ENCODE data around the gene IST1. TPM values are rescaled to one million over a fixed set of nuclear protein-coding genes. Genes with fewer than 3 reads are reported as not detected.

The IST1 gene
- polyA plus RNA-seq = 100 to 1,000 TPM in 2 of 3 donors, 10 to 100 TPM in 1; 98.3 to 171 (median 141) TPM

- peak; percentile 97 to 98 (median 97) for DNase-seq
- Mint-ChIP-seq H3K4me1 (peaks cover 36 to 43% of the 10 kb centered on the region in 2 donors), H3K9me3 (no peaks in the 10 kb centered on the region), H3K36me3 (no peaks in the 10 kb centered on the region), H3K4me3 (peak within 1 kb of the TSS; percentile 95 to 98 (median 97)), H3K27me3 (ENCODE audit: low read depth in 3 of 3) (peaks cover 9 to 20% (median 17%) of the 10 kb centered on the region in 3 donors), H3K27ac (peak within 1 kb of the TSS; percentile 94 to 98 (median 97))
Observed at GRCh38 chr16:71894921-71895678, at the start of gene IST1. Gene IST1 (plus strand): TSS chr16:71895531. CDS start chr16:71915641, 20,110 bp downstream.

- H3K4me3 Mint-ChIP-seq = peak within 1 kb of the TSS; percentile 90 to 92 (median 91)
- H3K9me3 Mint-ChIP-seq = no peaks in the 10 kb centered on the region
- DNase-seq = peak; percentile 93 to 94 (median 94)
- H3K27ac Mint-ChIP-seq = peak within 1 kb of the TSS; percentile 91 to 96 (median 94)
- H3K27me3 Mint-ChIP-seq (ENCODE audit: low read depth in 3 of 3) = peaks cover 8 to 14% (median 9%) of the 10 kb centered on the region in 3 donors
- H3K4me1 Mint-ChIP-seq = peaks cover 33 to 35% of the 10 kb centered on the region in 2 donors
- peaks cover 8 to 19% (median 16%) of the 10 kb centered on the region in 3 donors for H3K36me3 Mint-ChIP-seq
Observed at GRCh38 chr16:71845639-71846430, 49.5 kb upstream of the IST1 start, which contains the start of gene ATXN1L. Gene ATXN1L (plus strand): TSS chr16:71845976. CDS start chr16:71849741, 3,765 bp downstream.

GRCh38 chr16:71846431-71846830, 48.9 kb upstream of the IST1 start:
- Mint-ChIP-seq H3K4me1 (peaks cover 33 to 35% of the 10 kb centered on the region in 2 donors), H3K27me3 (ENCODE audit: low read depth in 3 of 3) (peaks cover 9 to 14% (median 9%) of the 10 kb centered on the region in 3 donors), H3K27ac (peak overlapping the region; percentile 79 to 96 (median 90)), H3K36me3 (peaks cover 8 to 19% (median 16%) of the 10 kb centered on the region in 3 donors), H3K9me3 (no peaks in the 10 kb centered on the region), H3K4me3 (peak overlapping the region; percentile 90 to 92 (median 91))
- peak in 2 of 3 donors; percentile 7 to 9 for DNase-seq

- no peak for DNase-seq
- H3K27ac Mint-ChIP-seq = peak overlapping the region; percentile 79 to 96 (median 90)
- peaks cover 8 to 19% (median 16%) of the 10 kb centered on the region in 3 donors for H3K36me3 Mint-ChIP-seq
- no peaks in the 10 kb centered on the region for H3K9me3 Mint-ChIP-seq
- peaks cover 9 to 17% (median 9%) of the 10 kb centered on the region in 3 donors for H3K27me3 Mint-ChIP-seq (ENCODE audit: low read depth in 3 of 3)
- peak overlapping the region; percentile 90 to 92 (median 91) for H3K4me3 Mint-ChIP-seq
- peaks cover 33 to 35% of the 10 kb centered on the region in 2 donors for H3K4me1 Mint-ChIP-seq
Observed at GRCh38 chr16:71847096-71847495, 48.2 kb upstream of the IST1 start.

- Mint-ChIP-seq H3K27ac (no peak overlapping the region), H3K4me1 (peaks cover 37 to 39% of the 10 kb centered on the region in 2 donors), H3K27me3 (ENCODE audit: low read depth in 3 of 3) (peaks cover 9 to 19% (median 9%) of the 10 kb centered on the region in 3 donors), H3K36me3 (peaks cover 8 to 19% (median 16%) of the 10 kb centered on the region in 3 donors), H3K9me3 (no peaks in the 10 kb centered on the region), H3K4me3 (no peak overlapping the region)
- DNase-seq = no peak
Observed at GRCh38 chr16:71848622-71849021, 46.7 kb upstream of the IST1 start.

- Mint-ChIP-seq H3K4me1 (peaks cover 47 to 55% of the 10 kb centered on the region in 2 donors), H3K9me3 (no peaks in the 10 kb centered on the region), H3K4me3 (no peak overlapping the region), H3K36me3 (peaks cover 8 to 19% (median 16%) of the 10 kb centered on the region in 3 donors), H3K27ac (peak overlapping the region in 1 of 6 donors; percentile 30), H3K27me3 (ENCODE audit: low read depth in 3 of 3) (peaks cover 4 to 12% (median 4%) of the 10 kb centered on the region in 3 donors)
- DNase-seq = no peak
Observed at GRCh38 chr16:71851746-71852145, 43.6 kb upstream of the IST1 start.

- Mint-ChIP-seq H3K27me3 (ENCODE audit: low read depth in 3 of 3) (peaks cover 2 to 12% (median 4%) of the 10 kb centered on the region in 3 donors), H3K4me1 (peaks cover 46 to 55% of the 10 kb centered on the region in 2 donors), H3K27ac (peak overlapping the region in 1 of 6 donors; percentile 30), H3K4me3 (no peak overlapping the region), H3K36me3 (peaks cover 8 to 19% (median 16%) of the 10 kb centered on the region in 3 donors), H3K9me3 (no peaks in the 10 kb centered on the region)
- DNase-seq = no peak
Observed at GRCh38 chr16:71852158-71852557, 43.2 kb upstream of the IST1 start.

- peaks cover 45 to 55% of the 10 kb centered on the region in 2 donors for H3K4me1 Mint-ChIP-seq
- DNase-seq = no peak
- H3K27me3 Mint-ChIP-seq (ENCODE audit: low read depth in 3 of 3) = peaks cover 2 to 11% (median 4%) of the 10 kb centered on the region in 3 donors
- H3K27ac Mint-ChIP-seq = peak overlapping the region in 2 of 6 donors; percentile 40 to 71
- no peak overlapping the region for H3K4me3 Mint-ChIP-seq
- peaks cover 8 to 19% (median 16%) of the 10 kb centered on the region in 3 donors for H3K36me3 Mint-ChIP-seq
- no peaks in the 10 kb centered on the region for H3K9me3 Mint-ChIP-seq
Observed at GRCh38 chr16:71852561-71852960, 42.8 kb upstream of the IST1 start.

- H3K27ac Mint-ChIP-seq = peak overlapping the region in 3 of 6 donors; percentile 11 to 53 (median 29)
- H3K4me1 Mint-ChIP-seq = peaks cover 37 to 48% of the 10 kb centered on the region in 2 donors
- no peak for DNase-seq
- H3K36me3 Mint-ChIP-seq = peaks cover 4 to 14% (median 10%) of the 10 kb centered on the region in 3 donors
- H3K9me3 Mint-ChIP-seq = no peaks in the 10 kb centered on the region
- no peak overlapping the region for H3K4me3 Mint-ChIP-seq
- peaks cover 2 to 9% (median 4%) of the 10 kb centered on the region in 3 donors for H3K27me3 Mint-ChIP-seq (ENCODE audit: low read depth in 3 of 3)
Observed at GRCh38 chr16:71853413-71853812, 41.9 kb upstream of the IST1 start.

- DNase-seq = no peak
- H3K4me1 Mint-ChIP-seq = peaks cover 32 to 52% of the 10 kb centered on the region in 2 donors
- peaks cover 2 to 6% (median 4%) of the 10 kb centered on the region in 3 donors for H3K27me3 Mint-ChIP-seq (ENCODE audit: low read depth in 3 of 3)
- no peak overlapping the region for H3K4me3 Mint-ChIP-seq
- H3K9me3 Mint-ChIP-seq = no peaks in the 10 kb centered on the region
- peak overlapping the region; percentile 6 to 94 (median 70) for H3K27ac Mint-ChIP-seq
- H3K36me3 Mint-ChIP-seq = peaks cover 0 to 15% (median 7%) of the 10 kb centered on the region in 3 donors
Observed at GRCh38 chr16:71854369-71854948, 40.9 kb upstream of the IST1 start.

GRCh38 chr16:71855937-71856662, 39.2 kb upstream of the IST1 start:
- Mint-ChIP-seq H3K36me3 (peaks cover 0 to 7% (median 0%) of the 10 kb centered on the region in 3 donors), H3K27ac (peak overlapping the region; percentile 85 to 94 (median 93)), H3K27me3 (ENCODE audit: low read depth in 3 of 3) (peaks cover under 1 to 6% (median 2%) of the 10 kb centered on the region in 3 donors), H3K4me3 (peak overlapping the region in 4 of 5 donors; percentile 21 to 77 (median 62)), H3K9me3 (no peaks in the 10 kb centered on the region), H3K4me1 (peaks cover 32 to 52% of the 10 kb centered on the region in 2 donors)
- DNase-seq = peak; percentile 32 to 66 (median 45)

- peak overlapping the region in 2 of 6 donors; percentile 30 to 65 for H3K27ac Mint-ChIP-seq
- peaks cover 24 to 35% of the 10 kb centered on the region in 2 donors for H3K4me1 Mint-ChIP-seq
- H3K9me3 Mint-ChIP-seq = no peaks in the 10 kb centered on the region
- no peak overlapping the region for H3K4me3 Mint-ChIP-seq
- H3K27me3 Mint-ChIP-seq (ENCODE audit: low read depth in 3 of 3) = peaks cover 0 to under 1% (median under 1%) of the 10 kb centered on the region in 3 donors
- no peak for DNase-seq
- peaks cover 0 to 9% (median 3%) of the 10 kb centered on the region in 3 donors for H3K36me3 Mint-ChIP-seq
Observed at GRCh38 chr16:71859762-71860521, 35.4 kb upstream of the IST1 start.
